ENCODE data around the gene QPCTL. TPM values are rescaled to one million over a fixed set of nuclear protein-coding genes. Genes with fewer than 3 reads are reported as not detected.
A peak's percentile ranks its signal among the peaks of the same experiment; 100 is the strongest.
"Not testable (repeated sequence)": the region's sequence is repeated elsewhere in the genome, so short reads cannot be mapped to it uniquely, and the experiment has no call there.

Gene QPCTL
- total RNA-seq, 1 donor from 2014 or later = 11.5 TPM

GRCh38 chr19:45717131-45717982 lies 24.9 kb downstream of the QPCTL start:
- DNase-seq (ENCODE audit: low spot score) = peak; percentile 99

- peak; percentile 47 for DNase-seq (ENCODE audit: low spot score)
These were observed 25.7 kb downstream of the QPCTL start for GRCh38 chr19:45717983-45718650.

- not testable (repeated sequence) for DNase-seq (ENCODE audit: low spot score)
These were observed 27.6 kb downstream of the QPCTL start for GRCh38 chr19:45720065-45720464.

- not testable (repeated sequence) for DNase-seq (ENCODE audit: low spot score)
These were observed 36.2 kb downstream of the QPCTL start for GRCh38 chr19:45728683-45729082.

GRCh38 chr19:45729800-45730290 lies 37.4 kb downstream of the QPCTL start:
- no peak for DNase-seq (ENCODE audit: low spot score)

- peak; percentile 97 for DNase-seq (ENCODE audit: low spot score)
These were observed 38.2 kb downstream of the QPCTL start, which contains the start of gene FBXO46 for GRCh38 chr19:45730368-45731288. FBXO46 (minus strand) TSS chr19:45730896; CDS start chr19:45713495, 17,401 bp downstream.

- DNase-seq (ENCODE audit: low spot score) = no peak
These were observed 40.8 kb downstream of the QPCTL start, which contains the start of gene MEIOSIN for GRCh38 chr19:45733160-45733810. MEIOSIN (plus strand) TSS chr19:45733439; CDS start chr19:45735377, 1,938 bp downstream.

GRCh38 chr19:45739498-45740439 lies 47.3 kb downstream of the QPCTL start:
- DNase-seq (ENCODE audit: low spot score) = no peak

- no peak for DNase-seq (ENCODE audit: low spot score)
These were observed 50.5 kb downstream of the QPCTL start for GRCh38 chr19:45742969-45743368.

GRCh38 chr19:45745606-45746005 lies 53.1 kb downstream of the QPCTL start:
- no peak for DNase-seq (ENCODE audit: low spot score)

- no peak for DNase-seq (ENCODE audit: low spot score)
These were observed 54.4 kb downstream of the QPCTL start for GRCh38 chr19:45746866-45747265.

GRCh38 chr19:45747513-45747912 lies 55.0 kb downstream of the QPCTL start:
- DNase-seq (ENCODE audit: low spot score) = no peak

GRCh38 chr19:45751483-45751882 lies 59.0 kb downstream of the QPCTL start:
- DNase-seq (ENCODE audit: low spot score) = not testable (repeated sequence)

GRCh38 chr19:45752639-45753038 lies 60.2 kb downstream of the QPCTL start:
- no peak for DNase-seq (ENCODE audit: low spot score)

GRCh38 chr19:45753548-45753947 lies 61.1 kb downstream of the QPCTL start:
- no peak for DNase-seq (ENCODE audit: low spot score)

Other genes with a start within 250 kb of the QPCTL start
- gene FOSB, start 224.7 kb upstream of the QPCTL start, total RNA-seq = 1.5 TPM
- 5.8 TPM for gene RTN2, start 195.6 kb upstream of the QPCTL start, total RNA-seq
- 1.4 TPM for gene PPM1N, start 194.2 kb upstream of the QPCTL start, total RNA-seq
- gene VASP, start 185.2 kb upstream of the QPCTL start, total RNA-seq = 90.1 TPM
- 21.1 TPM for gene OPA3, start 107.9 kb upstream of the QPCTL start, total RNA-seq
- gene GPR4, start 90.5 kb upstream of the QPCTL start, total RNA-seq = 5.1 TPM
- gene EML2, start 53.3 kb upstream of the QPCTL start, total RNA-seq = 97.7 TPM
- 2.8 TPM for gene GIPR, start 24.4 kb upstream of the QPCTL start, total RNA-seq
- gene SNRPD2, start 713 bp upstream of the QPCTL start, total RNA-seq = 359 TPM
- 24.8 TPM for gene FBXO46, start 38.2 kb downstream of the QPCTL start, total RNA-seq
- not detected for gene MEIOSIN, start 40.8 kb downstream of the QPCTL start, total RNA-seq
- 18.1 TPM for gene SIX5, start 76.6 kb downstream of the QPCTL start, total RNA-seq
- 106 TPM for gene DMPK, start 89.8 kb downstream of the QPCTL start, total RNA-seq
- gene DMWD, start 100.2 kb downstream of the QPCTL start, total RNA-seq = 64.2 TPM
- 0.21 TPM for gene RSPH6A, start 122.6 kb downstream of the QPCTL start, total RNA-seq
- gene SYMPK, start 170.5 kb downstream of the QPCTL start, total RNA-seq = 81.1 TPM
- gene FOXA3, start 171.7 kb downstream of the QPCTL start, total RNA-seq = not detected
- 22.0 TPM for gene IRF2BP1, start 193.5 kb downstream of the QPCTL start, total RNA-seq
- 5.5 TPM for gene MYPOP, start 209.9 kb downstream of the QPCTL start, total RNA-seq
- not detected for gene NANOS2, start 222.1 kb downstream of the QPCTL start, total RNA-seq

All from ureter (tissue), 1 donor.